Urinary bladder (tissue), 4 donors: Measurements from ENCODE around the gene TBC1D3H. TPM values are rescaled to one million over a fixed set of nuclear protein-coding genes. Genes with fewer than 3 reads are reported as not detected.
"Not testable (repeated sequence)": the region's sequence is repeated elsewhere in the genome, so short reads cannot be mapped to it uniquely, and the experiment has no call there.

Source experiments
- DNase-seq: peaks from one replicate; pipeline ENCODE4 v3.0.0-alpha.2; 2015; ENCODE audit errors: extremely low spot score
- H3K27ac ChIP-seq: one replicate; pipeline ENCODE4 v1.5.1; 2013; ENCODE audit warnings: low read depth, mild to moderate bottlenecking, moderate library complexity
- H3K36me3 ChIP-seq: one replicate; pipeline ENCODE4 v1.6.1; 2013; ENCODE audit warnings: mild to moderate bottlenecking, moderate library complexity; ENCODE audit not compliant: insufficient read depth
- H3K4me1 ChIP-seq: one replicate; pipeline ENCODE4 v1.6.1; 2013; ENCODE audit warnings: mild to moderate bottlenecking, moderate library complexity; ENCODE audit not compliant: insufficient read depth
- H3K4me3 ChIP-seq: one replicate; pipeline ENCODE4 v1.5.1; 2013; ENCODE audit warnings: low read depth, low read length
- WGBS: extraction: QIAGEN DNeasy Blood & Tissue Kit; methylation state at CpG from one replicate; pipeline ENCODE4 v1.1.7; 2013; 5-methylcytosine and 5-hydroxymethylcytosine counted together
- polyA plus RNA-seq: library from polyadenylated mRNA; stranded (reverse); fragments of 200-250 nt; gene quantifications from one replicate; pipeline ENCODE4 v1.2.3, GENCODE V29; 2013
- small RNA-seq: library from RNA; depleted of rRNA; stranded (forward); fragments of <200 nt; gene quantifications from one replicate; pipeline ENCODE3, GENCODE V24; 2014
- total RNA-seq: library from RNA; depleted of rRNA; stranded (reverse); fragments of >200 nt; gene quantifications from one replicate; pipeline ENCODE4 v1.2.3, GENCODE V29; 2014
- donor health status: healthy with polysubstance abuse.
- donor health status: healthy.

Gene TBC1D3H
- total RNA-seq (not detected), polyA plus RNA-seq (0.33 TPM)

DNA sequence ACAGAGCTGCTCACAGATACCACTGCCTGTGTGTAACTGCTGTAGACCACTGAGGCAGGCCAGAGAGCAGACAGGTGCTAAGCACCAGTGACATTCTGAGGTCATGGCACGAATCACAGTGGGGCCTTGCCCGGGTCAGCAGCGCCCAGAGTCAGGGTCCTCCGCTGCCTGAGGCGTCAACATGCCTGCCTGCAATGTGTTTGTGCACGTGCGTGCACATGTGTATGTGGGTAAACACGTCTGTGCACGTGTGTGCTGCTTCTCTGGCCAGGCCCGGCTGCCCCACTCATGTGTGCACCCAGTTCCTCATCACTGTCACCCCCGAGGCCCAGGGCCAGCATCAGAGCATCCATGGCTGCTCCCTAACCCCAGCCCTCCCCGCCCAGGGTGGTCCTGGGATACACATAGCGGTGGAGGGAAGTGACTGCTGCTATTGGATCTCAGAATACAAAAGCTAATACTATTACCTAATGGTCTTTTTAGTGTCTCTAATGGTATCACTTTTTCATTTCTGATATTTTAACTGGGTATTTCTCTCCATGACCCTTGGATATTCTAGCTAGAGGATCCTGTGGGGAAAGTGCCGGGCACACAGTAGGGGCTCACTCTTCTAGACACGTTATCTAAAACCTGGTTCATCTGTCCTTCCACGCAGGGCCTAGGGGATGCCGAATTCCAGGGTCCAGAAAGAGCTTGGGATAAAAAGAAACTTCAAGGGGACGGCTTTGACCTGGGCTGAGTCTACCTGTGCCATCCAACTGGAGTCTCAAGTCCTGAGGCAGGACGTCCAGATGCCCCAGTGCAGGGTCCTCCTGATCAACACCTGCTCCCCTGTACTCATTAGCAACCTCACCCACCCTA, at the start of gene TBC1D3H:
Gene TBC1D3H, minus strand, starts transcription at position 51 of the 861 bp plus-strand sequence. CDS start 1,540 bp downstream, outside the sequence.
- WGBS = 72% methylated on average over 14 of the region's 19 CpGs
- not testable (repeated sequence) for DNase-seq, H3K36me3 ChIP-seq, H3K4me3 ChIP-seq, H3K4me1 ChIP-seq, H3K27ac ChIP-seq

DNA sequence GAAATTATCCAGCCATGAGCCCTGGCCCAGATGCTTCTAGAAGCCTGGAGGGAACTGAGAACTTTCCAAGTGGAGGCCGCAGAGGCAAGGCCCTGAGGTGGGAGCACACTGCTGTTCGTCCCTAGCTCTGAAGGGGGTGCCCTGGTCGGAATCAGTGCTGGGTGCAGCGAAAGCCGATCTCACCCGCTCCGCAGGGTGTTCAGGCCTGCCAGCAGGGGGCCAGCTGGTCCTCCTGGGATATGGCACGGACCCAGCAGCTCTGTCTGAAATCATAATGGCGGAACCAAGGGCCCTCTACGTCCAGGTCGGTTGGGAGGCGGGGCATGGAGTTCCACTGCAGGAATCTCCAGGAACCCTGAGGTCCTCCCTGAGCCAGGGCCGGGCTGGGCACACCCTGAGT, 40.7 kb upstream of the TBC1D3H start:
- H3K36me3 ChIP-seq, H3K27ac ChIP-seq, H3K4me1 ChIP-seq, DNase-seq, H3K4me3 ChIP-seq: not testable (repeated sequence)
- no CpG with 5 or more reads among the region's 13 CpGs for WGBS

DNA sequence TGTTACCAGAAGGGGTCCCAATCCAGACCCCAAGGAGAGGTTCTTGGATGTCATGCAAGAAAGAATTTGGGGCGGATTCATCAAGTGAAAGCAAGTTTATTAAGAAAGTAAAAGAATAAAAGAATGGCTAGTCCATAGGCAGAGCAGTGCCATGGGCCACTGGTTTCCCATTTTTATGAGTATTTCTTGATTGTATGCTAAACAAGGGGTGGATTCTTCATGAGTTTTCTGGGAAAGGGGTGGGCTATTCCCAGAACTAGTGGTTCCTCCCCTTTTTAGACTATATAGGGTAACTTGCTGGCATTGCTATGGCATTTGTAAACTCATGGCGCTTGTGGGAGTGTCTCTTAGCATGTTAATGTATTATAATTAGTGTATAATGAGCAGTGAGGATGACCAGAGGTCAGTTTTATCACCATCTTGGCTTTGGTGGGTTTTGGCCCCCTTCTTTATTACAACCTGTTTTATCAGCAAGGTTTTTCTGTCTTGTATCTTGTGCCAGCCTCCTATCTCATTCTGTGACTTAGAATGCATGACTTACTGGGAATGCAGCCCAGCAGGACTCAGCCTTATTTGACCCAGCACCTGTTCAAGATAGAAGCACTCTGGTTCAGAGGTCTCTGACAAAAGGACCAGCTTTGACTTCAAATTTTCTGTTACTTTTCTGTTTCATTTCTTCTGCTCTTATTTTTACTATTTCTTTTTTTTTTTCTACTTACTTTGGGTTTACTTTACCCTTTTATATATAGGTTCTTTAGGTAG, 27.1 kb upstream of the TBC1D3H start:
- not testable (repeated sequence) for H3K27ac ChIP-seq, H3K36me3 ChIP-seq, H3K4me3 ChIP-seq, H3K4me1 ChIP-seq, DNase-seq
- no CpG with 5 or more reads among the region's 2 CpGs for WGBS

DNA sequence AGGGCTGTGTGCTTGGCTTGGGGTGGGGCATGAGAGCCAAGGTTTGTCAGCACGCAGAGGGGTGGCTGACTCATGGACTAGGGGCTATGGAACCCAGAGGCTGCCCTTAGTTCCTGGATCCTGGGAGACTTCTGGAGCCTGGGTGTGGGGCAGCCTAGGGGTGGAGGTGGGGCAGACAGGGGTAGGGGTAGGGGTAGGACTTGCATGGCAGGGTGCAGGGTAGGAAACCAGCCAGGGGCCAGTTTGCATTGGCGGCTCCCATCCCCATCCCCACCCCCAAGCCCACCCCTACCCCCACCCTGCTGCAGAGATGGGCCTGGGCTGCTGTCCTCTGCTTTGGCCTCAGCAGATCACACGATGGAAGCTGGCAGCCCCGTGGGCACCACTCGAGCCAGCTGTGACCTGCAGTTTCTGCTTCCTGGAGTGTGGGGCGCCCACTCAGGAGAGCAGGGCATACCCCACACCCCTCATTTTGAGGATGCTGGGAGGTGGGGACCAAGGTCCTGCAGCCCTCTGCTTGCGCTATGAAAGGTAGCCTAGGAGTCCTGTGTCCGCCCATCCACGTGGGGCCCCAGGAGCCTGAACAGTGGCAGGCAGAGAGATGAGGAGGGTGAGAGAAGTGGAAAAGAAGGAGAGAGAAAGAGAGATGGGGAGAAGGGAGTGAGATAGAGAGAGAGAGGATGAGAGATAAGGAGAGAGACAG, 2.9 kb upstream of the TBC1D3H start:
- H3K27ac ChIP-seq, DNase-seq, H3K36me3 ChIP-seq, H3K4me3 ChIP-seq, H3K4me1 ChIP-seq: not testable (repeated sequence)
- WGBS = no CpG with 5 or more reads among the region's 9 CpGs

DNA sequence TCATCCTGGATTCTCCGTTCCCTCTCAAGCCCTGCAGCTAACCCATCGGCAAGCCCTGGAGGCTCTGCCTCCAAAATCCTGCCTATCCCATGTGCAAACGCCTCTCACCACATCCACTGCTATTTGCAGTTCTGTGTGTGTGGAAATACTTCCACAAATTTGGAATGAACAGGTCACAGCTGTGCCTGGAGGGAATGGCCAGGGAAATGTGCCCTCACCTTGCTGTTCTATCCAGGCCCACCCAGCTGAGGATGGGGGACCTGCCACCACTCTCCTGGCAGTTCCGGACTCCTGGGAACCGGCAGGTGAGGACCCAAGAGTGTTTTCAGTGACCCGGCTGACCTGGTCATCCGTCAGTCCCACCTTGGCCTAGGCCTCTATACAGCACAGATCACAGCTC, 12.3 kb downstream of the TBC1D3H start:
- not testable (repeated sequence) for H3K27ac ChIP-seq, H3K36me3 ChIP-seq, DNase-seq, H3K4me3 ChIP-seq, H3K4me1 ChIP-seq
- WGBS = no CpG with 5 or more reads among the region's 7 CpGs

DNA sequence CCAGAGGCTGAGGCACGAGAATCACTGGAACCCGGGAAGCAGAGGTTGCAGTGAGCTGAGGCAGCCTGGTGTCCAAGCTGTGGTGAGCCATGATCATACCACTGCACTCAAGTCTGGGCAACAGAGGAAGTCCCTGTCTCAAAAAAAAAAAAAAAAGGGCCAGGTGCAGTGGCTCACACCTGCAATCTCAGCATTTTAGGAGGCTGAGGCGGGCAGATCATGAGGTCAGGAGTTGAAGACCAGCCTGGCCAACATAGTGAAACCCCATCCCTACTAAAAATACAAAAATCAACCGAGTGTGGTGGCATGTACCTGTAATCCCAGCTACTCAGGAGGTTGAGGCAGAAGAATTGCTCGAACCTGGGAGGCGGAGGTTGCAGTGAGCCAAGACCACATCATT, 25.7 kb downstream of the TBC1D3H start:
- 94% methylated on average over 3 of the region's 6 CpGs for WGBS
- H3K4me3 ChIP-seq, H3K4me1 ChIP-seq, H3K27ac ChIP-seq, H3K36me3 ChIP-seq, DNase-seq: not testable (repeated sequence)

Small RNA genes within 50 kb of the gene (small RNA-seq; reads per million reads assigned to genes)
- not detected for gene RNU6-1192P

Other genes with a start within 250 kb of the TBC1D3H start
- 2.1 TPM for gene TBC1D3B, start 211.8 kb downstream of the TBC1D3H start, total RNA-seq
- 2.1 TPM for gene TBC1D3B, start 211.8 kb downstream of the TBC1D3H start, polyA plus RNA-seq
- 0.69 TPM for gene CCL3L1, start 191.7 kb downstream of the TBC1D3H start, total RNA-seq
- 0.11 TPM for gene CCL3L1, start 191.7 kb downstream of the TBC1D3H start, polyA plus RNA-seq
- gene CCL4L2, start 177.4 kb downstream of the TBC1D3H start, total RNA-seq = 2.0 TPM
- 0.25 TPM for gene CCL4L2, start 177.4 kb downstream of the TBC1D3H start, polyA plus RNA-seq
- not detected for gene TBC1D3I, start 123.9 kb downstream of the TBC1D3H start, total RNA-seq
- gene TBC1D3I, start 123.9 kb downstream of the TBC1D3H start, polyA plus RNA-seq = not detected
- not detected for gene TBC1D3G, start 64.6 kb downstream of the TBC1D3H start, total RNA-seq
- not detected for gene TBC1D3G, start 64.6 kb downstream of the TBC1D3H start, polyA plus RNA-seq
- 33.7 TPM for gene ZNHIT3, start 98.2 kb upstream of the TBC1D3H start, total RNA-seq
- 51.9 TPM for gene ZNHIT3, start 98.2 kb upstream of the TBC1D3H start, polyA plus RNA-seq
- gene MYO19, start 146.4 kb upstream of the TBC1D3H start, total RNA-seq = 48.5 TPM
- 20.2 TPM for gene MYO19, start 146.4 kb upstream of the TBC1D3H start, polyA plus RNA-seq
- gene PIGW, start 146.6 kb upstream of the TBC1D3H start, total RNA-seq = 5.6 TPM
- 6.8 TPM for gene PIGW, start 146.6 kb upstream of the TBC1D3H start, polyA plus RNA-seq
- 86.5 TPM for gene GGNBP2, start 156.5 kb upstream of the TBC1D3H start, total RNA-seq
- gene GGNBP2, start 156.5 kb upstream of the TBC1D3H start, polyA plus RNA-seq = 46.4 TPM
- gene DHRS11, start 203.4 kb upstream of the TBC1D3H start, total RNA-seq = 3.2 TPM
- gene DHRS11, start 203.4 kb upstream of the TBC1D3H start, polyA plus RNA-seq = 9.4 TPM
- 3.0 TPM for gene MRM1, start 213.1 kb upstream of the TBC1D3H start, total RNA-seq
- 7.9 TPM for gene MRM1, start 213.1 kb upstream of the TBC1D3H start, polyA plus RNA-seq